Measurements from ENCODE around the gene KIF14.

DNA sequence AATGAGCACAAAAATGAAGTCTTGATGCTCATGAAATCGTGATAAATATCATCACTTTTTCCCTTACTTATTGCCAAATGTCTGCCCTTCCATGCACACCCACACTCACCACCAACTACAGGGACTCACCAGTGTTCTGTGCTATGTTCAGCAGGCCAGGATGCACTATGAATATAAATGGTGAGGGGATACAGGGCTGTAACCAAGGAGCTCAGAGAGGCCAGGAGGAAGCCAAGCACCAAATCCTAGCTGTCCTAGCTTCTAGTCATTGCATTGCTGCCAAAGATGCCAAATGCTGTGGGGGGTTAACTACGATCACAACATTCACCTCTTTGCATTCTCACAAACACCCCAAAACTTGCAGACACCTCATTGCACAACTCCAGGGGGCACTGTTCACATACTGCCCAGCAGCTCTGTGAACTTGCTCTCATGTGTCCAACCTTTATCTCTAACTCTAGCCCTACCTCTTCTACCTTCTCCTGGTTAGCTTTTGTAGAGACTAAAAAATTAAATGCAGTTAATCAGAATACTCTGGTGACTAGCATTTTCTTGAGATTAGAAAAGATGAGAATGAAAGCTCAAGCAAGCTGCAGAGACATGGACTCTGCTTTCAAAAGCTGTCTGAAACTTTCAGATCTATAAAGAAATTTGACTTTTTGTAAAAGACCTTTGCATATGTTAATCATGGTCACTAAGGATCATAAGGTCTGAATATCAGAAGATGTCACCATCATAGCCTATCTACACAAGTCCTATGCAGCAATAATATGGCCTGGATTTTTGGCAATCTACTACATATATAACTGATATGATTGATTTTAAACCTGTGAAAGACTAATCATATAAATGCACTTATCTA lies 13.9 kb upstream of the KIF14 start:
- TF ChIP-seq, protein P1, sequence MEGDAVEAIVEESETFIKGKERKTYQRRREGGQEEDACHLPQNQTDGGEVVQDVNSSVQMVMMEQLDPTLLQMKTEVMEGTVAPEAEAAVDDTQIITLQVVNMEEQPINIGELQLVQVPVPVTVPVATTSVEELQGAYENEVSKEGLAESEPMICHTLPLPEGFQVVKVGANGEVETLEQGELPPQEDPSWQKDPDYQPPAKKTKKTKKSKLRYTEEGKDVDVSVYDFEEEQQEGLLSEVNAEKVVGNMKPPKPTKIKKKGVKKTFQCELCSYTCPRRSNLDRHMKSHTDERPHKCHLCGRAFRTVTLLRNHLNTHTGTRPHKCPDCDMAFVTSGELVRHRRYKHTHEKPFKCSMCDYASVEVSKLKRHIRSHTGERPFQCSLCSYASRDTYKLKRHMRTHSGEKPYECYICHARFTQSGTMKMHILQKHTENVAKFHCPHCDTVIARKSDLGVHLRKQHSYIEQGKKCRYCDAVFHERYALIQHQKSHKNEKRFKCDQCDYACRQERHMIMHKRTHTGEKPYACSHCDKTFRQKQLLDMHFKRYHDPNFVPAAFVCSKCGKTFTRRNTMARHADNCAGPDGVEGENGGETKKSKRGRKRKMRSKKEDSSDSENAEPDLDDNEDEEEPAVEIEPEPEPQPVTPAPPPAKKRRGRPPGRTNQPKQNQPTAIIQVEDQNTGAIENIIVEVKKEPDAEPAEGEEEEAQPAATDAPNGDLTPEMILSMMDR (conservative IDR thresholded peaks at IDR 0.05 in 1 of 2, IDR thresholded peaks at IDR 0.05 in 1 of 2; ENCODE audit: low read depth in 1 of 2, low read length in 2 of 2) = no peak
- no peak for TF ChIP-seq EZH2 (IDR thresholded peaks at IDR 0.05; ENCODE audit: low read length, missing control alignments)
